IgD-negative memory B cell (primary cell): ENCODE results near the gene RAF1. TPM values are rescaled to one million over a fixed set of nuclear protein-coding genes. Genes with fewer than 3 reads are reported as not detected.

Experiments
- H3K27ac Mint-ChIP-seq, 3 donors: one replicate each; pipeline ENCODE4 v1.8.0; 2020 to 2022; ENCODE audit warnings: mild to moderate bottlenecking in 3 of 3, mixed read lengths in 3 of 3, moderate library complexity in 1 of 3
- H3K27me3 Mint-ChIP-seq: one replicate; pipeline ENCODE4 v1.8.0; 2021; ENCODE audit warnings: mixed read lengths
- H3K36me3 Mint-ChIP-seq: one replicate; pipeline ENCODE4 v1.8.0; 2020; ENCODE audit warnings: mild to moderate bottlenecking, mixed read lengths
- H3K4me1 Mint-ChIP-seq, 3 donors: one replicate each; pipeline ENCODE4 v1.8.0; 2020 to 2022; ENCODE audit warnings: mixed read lengths in 3 of 3, mild to moderate bottlenecking in 1 of 3
- H3K4me3 Mint-ChIP-seq, 4 donors: one replicate each; pipeline ENCODE4 v1.8.0; 2020 to 2022; ENCODE audit warnings: mild to moderate bottlenecking in 4 of 4, mixed read lengths in 4 of 4, moderate library complexity in 3 of 4
- H3K9me3 Mint-ChIP-seq, 3 donors: one replicate each; pipeline ENCODE4 v1.8.0; 2020 to 2021; ENCODE audit warnings: mixed read lengths in 3 of 3, mild to moderate bottlenecking in 1 of 3
- polyA plus RNA-seq: library from polyadenylated mRNA; unstranded; fragments of 300-500 nt; fragmentation: Illumina TruSeq; gene quantifications from one replicate; pipeline ENCODE4 v1.2.3, GENCODE V29; 2021

RAF1 gene
- polyA plus RNA-seq, 1 donor from 2014 or later, result 56.0 TPM

- Mint-ChIP-seq H3K4me3 (no peak overlapping the region), H3K4me1 (peaks cover 12 to 18% (median 14%) of the 10 kb centered on the region in 3 donors), H3K9me3 (no peaks in the 10 kb centered on the region), H3K27ac (no peak overlapping the region), H3K36me3 (peaks cover 4% of the 10 kb centered on the region), H3K27me3 (no peaks in the 10 kb centered on the region)
Measured at GRCh38 chr3:12612514-12613226, 51.2 kb downstream of the RAF1 start.

DNA sequence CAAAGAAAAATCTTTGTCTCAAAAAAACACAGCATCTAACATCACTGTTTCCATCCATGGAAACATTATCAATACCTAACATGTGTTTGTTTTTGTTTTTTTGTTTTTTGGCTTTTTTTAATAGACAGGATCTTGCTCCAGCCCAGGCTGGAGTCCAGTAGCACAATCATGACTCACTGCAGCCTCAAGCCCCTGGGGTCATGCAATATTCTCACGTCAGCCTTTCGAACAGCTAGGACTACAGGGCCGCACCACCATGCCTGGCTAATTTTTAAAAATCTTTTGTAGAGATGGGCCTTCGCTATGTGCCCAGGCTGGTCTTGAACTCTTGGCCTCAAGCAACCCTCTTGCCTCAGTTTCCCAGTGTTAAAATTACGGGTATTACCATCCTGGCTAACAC lies 52.8 kb downstream of the RAF1 start:
- Mint-ChIP-seq H3K36me3 (peaks cover 4% of the 10 kb centered on the region), H3K27ac (no peak overlapping the region), H3K4me1 (peaks cover 12 to 16% (median 14%) of the 10 kb centered on the region in 3 donors), H3K4me3 (no peak overlapping the region), H3K27me3 (no peaks in the 10 kb centered on the region), H3K9me3 (no peaks in the 10 kb centered on the region)

DNA sequence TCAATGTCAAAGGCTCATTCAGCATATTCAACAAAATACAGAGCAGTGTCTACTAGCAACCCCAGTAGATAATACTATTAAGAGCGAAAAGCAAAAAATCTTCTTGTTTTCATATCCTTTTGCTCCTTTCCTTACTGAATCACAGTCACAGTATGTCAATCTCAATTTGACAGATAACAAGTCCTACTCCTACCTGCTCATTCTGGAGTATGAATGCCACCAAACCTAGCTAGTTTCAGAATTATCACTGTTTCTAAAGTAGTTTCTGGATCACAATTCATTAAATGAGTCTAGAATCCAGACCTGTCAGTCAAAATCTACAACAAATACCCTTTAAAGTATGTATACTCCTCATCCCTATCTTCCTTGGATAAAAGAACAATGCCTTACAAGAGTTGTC lies 55.5 kb downstream of the RAF1 start:
- Mint-ChIP-seq H3K9me3 (no peaks in the 10 kb centered on the region), H3K27ac (no peak overlapping the region), H3K36me3 (peaks cover 2% of the 10 kb centered on the region), H3K27me3 (no peaks in the 10 kb centered on the region), H3K4me1 (peaks cover 0 to 6% (median 4%) of the 10 kb centered on the region in 3 donors), H3K4me3 (no peak overlapping the region)

DNA sequence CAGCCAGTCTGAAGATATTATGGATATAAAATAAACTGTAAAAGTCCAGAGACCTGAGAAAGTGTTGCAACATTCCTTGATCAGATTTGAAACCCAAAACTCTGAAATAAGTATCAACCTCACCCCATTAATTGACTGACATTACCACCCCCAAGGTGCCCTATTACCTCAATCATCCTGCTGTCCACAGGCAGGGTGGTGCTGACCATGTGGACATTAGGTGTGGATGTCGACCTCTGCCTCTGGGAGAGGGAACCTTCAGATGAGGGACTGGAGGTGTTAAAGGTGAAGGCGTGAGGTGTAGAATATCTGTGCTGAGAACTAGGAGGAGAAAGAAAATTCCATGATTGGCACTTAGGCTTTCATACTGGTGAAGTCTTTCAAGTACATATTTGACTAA lies 59.9 kb downstream of the RAF1 start:
- Mint-ChIP-seq H3K27me3 (no peaks in the 10 kb centered on the region), H3K27ac (no peak overlapping the region), H3K4me3 (no peak overlapping the region), H3K36me3 (no peaks in the 10 kb centered on the region), H3K4me1 (peaks cover 0 to 2% (median 0%) of the 10 kb centered on the region in 3 donors), H3K9me3 (no peaks in the 10 kb centered on the region)

DNA sequence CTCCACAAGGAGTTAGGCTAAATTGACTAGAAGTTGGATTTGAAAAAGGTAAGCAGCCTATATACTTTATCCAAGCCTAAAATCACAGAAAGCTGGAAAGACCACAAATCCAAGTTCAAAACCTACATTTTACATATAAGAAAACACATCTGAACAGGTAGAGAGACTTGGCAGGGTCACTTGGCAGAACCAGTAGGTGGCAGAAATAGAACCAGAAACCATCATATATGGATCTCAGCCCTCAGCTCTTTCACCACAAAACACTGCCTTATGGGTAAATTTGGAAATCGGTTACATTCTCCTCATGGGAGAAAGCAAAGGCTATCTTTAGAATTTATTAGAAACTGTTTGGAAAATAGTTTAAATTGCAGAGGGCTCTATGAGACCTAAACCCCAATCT lies 62.8 kb downstream of the RAF1 start:
- no peak overlapping the region for H3K4me3 Mint-ChIP-seq
- H3K27me3 Mint-ChIP-seq, result no peaks in the 10 kb centered on the region
- H3K9me3 Mint-ChIP-seq, result no peaks in the 10 kb centered on the region
- peaks cover 0 to 2% (median 0%) of the 10 kb centered on the region in 3 donors for H3K4me1 Mint-ChIP-seq
- no peak overlapping the region for H3K27ac Mint-ChIP-seq
- H3K36me3 Mint-ChIP-seq, result peaks cover 2% of the 10 kb centered on the region

- Mint-ChIP-seq H3K4me1 (peaks cover 0 to 2% (median 0%) of the 10 kb centered on the region in 3 donors), H3K27ac (no peak overlapping the region), H3K9me3 (no peaks in the 10 kb centered on the region), H3K4me3 (no peak overlapping the region), H3K36me3 (peaks cover 2% of the 10 kb centered on the region), H3K27me3 (no peaks in the 10 kb centered on the region)
Measured at GRCh38 chr3:12598890-12599289, 65.0 kb downstream of the RAF1 start.

DNA sequence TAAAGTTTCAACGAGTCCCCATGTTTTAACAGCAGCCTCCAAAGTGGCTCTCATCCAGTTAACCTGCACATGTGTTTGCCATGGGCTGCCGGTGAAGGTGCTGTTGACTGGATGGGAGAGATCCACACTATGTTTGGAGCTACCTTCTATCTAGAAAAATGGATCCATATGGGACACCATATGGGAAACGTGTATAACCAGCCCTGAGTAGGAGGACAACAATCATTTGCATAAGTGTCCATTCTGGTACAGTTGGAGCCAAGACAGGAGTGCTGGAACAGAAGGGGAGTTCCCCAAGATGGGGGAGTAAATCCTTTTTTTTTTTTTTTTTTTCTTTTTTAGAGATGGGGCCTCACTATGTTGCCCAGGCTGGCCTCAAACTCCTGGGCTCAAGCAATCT lies 70.4 kb downstream of the RAF1 start:
- Mint-ChIP-seq H3K27ac (no peak overlapping the region), H3K9me3 (no peaks in the 10 kb centered on the region), H3K36me3 (peaks cover 1% of the 10 kb centered on the region), H3K4me3 (no peak overlapping the region), H3K4me1 (peaks cover 3 to 13% (median 11%) of the 10 kb centered on the region in 3 donors), H3K27me3 (no peaks in the 10 kb centered on the region)

- H3K9me3 Mint-ChIP-seq, result no peaks in the 10 kb centered on the region
- peaks cover 1% of the 10 kb centered on the region for H3K36me3 Mint-ChIP-seq
- peaks cover 3 to 13% (median 11%) of the 10 kb centered on the region in 3 donors for H3K4me1 Mint-ChIP-seq
- peak overlapping the region in 2 of 3 donors; percentile 34 to 86 for H3K27ac Mint-ChIP-seq
- H3K4me3 Mint-ChIP-seq, result no peak overlapping the region
- no peaks in the 10 kb centered on the region for H3K27me3 Mint-ChIP-seq
Measured at GRCh38 chr3:12591997-12592715, 71.8 kb downstream of the RAF1 start.

DNA sequence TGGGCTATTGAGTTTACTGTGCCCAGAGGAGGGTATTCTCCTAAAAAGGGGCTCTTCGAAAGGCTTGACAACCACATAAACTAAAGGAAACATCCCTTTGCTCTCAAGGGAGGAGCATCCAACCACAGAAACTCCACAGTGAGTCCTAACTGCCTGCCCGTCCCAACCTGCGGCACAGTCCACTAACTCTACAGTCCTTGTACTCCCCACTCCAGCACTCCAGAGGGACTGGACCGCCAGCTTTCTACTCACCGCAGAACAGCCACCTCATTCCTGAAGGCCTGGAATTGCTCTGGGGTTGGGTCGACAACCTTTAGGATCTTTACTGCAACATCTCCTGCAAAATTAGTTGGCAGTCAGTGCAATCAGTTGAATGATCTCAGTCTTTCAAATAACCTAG lies 72.5 kb downstream of the RAF1 start:
- H3K36me3 Mint-ChIP-seq, result peaks cover 1% of the 10 kb centered on the region
- H3K9me3 Mint-ChIP-seq, result no peaks in the 10 kb centered on the region
- H3K4me1 Mint-ChIP-seq, result peaks cover 3 to 13% (median 11%) of the 10 kb centered on the region in 3 donors
- peak overlapping the region in 1 of 4 donors; percentile 3 for H3K4me3 Mint-ChIP-seq
- H3K27ac Mint-ChIP-seq, result peak overlapping the region; percentile 34 to 86 (median 63)
- no peaks in the 10 kb centered on the region for H3K27me3 Mint-ChIP-seq

GRCh38 chr3:12590096-12590495 lies 73.8 kb downstream of the RAF1 start:
- H3K9me3 Mint-ChIP-seq, result no peaks in the 10 kb centered on the region
- H3K4me1 Mint-ChIP-seq, result peaks cover 4 to 13% (median 11%) of the 10 kb centered on the region in 3 donors
- H3K36me3 Mint-ChIP-seq, result peaks cover 1% of the 10 kb centered on the region
- no peaks in the 10 kb centered on the region for H3K27me3 Mint-ChIP-seq
- H3K4me3 Mint-ChIP-seq, result no peak overlapping the region
- peak overlapping the region in 2 of 3 donors; percentile 86 for H3K27ac Mint-ChIP-seq

DNA sequence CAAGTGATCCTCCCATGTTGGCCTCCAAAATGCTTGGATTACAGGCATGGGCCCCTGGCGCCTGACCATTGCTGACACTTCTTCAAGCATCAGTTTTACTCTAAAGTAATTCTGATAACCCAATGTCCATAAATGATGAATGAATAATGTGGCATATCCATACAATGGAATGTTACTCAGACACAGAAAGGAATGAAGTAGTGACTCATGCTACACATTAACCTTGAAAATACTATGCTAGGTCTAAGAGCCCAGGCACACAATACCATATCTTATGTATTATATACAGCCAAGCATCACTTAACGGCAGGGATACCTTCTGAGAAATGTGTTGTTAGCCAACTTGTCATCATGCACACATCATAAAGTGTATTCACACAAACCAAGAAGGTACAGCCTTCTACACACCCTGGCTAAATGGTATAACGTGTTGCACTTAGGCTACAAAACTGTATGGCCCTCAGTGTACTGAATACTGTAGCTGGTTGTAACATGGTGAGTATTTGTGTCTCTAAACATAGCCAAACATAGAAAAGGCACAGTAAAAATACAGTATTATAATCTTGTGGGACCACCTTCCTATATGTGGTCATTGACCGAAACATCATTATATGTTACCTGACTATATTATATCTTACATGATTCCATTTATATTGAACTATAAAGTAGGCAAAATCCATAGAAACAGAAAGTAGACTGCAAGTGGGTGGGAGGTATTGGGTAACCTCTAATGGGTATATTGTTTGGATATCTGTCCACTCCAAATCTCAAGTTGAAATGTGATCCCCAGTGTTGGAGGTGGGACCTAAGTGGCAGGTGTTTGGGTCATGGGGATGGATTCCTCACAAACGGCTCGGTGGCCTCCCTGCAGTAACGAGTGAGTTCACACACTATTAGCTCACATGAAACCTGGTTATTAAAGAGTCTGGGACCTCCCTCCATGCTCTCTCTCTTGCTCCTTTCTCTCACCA lies 75.6 kb downstream of the RAF1 start:
- peak overlapping the region in 2 of 3 donors; percentile 44 to 52 for H3K27ac Mint-ChIP-seq
- H3K36me3 Mint-ChIP-seq, result peaks cover 1% of the 10 kb centered on the region
- peaks cover 4 to 13% (median 11%) of the 10 kb centered on the region in 3 donors for H3K4me1 Mint-ChIP-seq
- H3K27me3 Mint-ChIP-seq, result no peaks in the 10 kb centered on the region
- no peak overlapping the region for H3K4me3 Mint-ChIP-seq
- H3K9me3 Mint-ChIP-seq, result no peaks in the 10 kb centered on the region

GRCh38 chr3:12586403-12586802 lies 77.5 kb downstream of the RAF1 start:
- H3K36me3 Mint-ChIP-seq, result peaks cover 1% of the 10 kb centered on the region
- H3K27ac Mint-ChIP-seq, result peak overlapping the region in 1 of 3 donors; percentile 31
- H3K4me1 Mint-ChIP-seq, result peaks cover 4 to 10% (median 5%) of the 10 kb centered on the region in 3 donors
- H3K27me3 Mint-ChIP-seq, result no peaks in the 10 kb centered on the region
- H3K9me3 Mint-ChIP-seq, result no peaks in the 10 kb centered on the region
- H3K4me3 Mint-ChIP-seq, result no peak overlapping the region

- Mint-ChIP-seq H3K4me3 (no peak overlapping the region), H3K27me3 (no peaks in the 10 kb centered on the region), H3K27ac (peak overlapping the region; percentile 27 to 39 (median 31)), H3K4me1 (peaks cover 4 to 10% (median 5%) of the 10 kb centered on the region in 3 donors), H3K36me3 (peaks cover 1% of the 10 kb centered on the region), H3K9me3 (no peaks in the 10 kb centered on the region)
Measured at GRCh38 chr3:12585970-12586369, 77.9 kb downstream of the RAF1 start.

DNA sequence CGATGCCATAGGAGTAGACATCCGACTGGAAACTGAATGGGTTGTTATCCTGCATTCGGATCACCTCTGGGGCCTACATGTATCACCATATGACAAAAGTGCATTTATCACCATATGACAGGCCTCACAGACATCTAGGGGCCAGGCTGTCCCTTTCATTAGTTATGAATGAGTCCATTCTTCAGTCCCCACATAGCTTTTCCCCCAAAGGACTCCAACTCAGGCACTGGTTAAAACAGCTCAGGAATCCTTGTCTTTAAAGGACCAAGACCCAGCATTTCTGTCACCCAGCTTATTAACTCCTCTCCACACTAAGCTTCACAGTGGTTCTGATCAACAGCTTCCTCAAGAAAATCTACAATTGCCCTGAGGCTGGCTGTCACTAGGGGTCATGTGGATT lies 78.7 kb downstream of the RAF1 start:
- Mint-ChIP-seq H3K9me3 (no peaks in the 10 kb centered on the region), H3K27me3 (no peaks in the 10 kb centered on the region), H3K27ac (peak overlapping the region in 1 of 3 donors; percentile 39), H3K36me3 (peaks cover 1% of the 10 kb centered on the region), H3K4me1 (peaks cover 0 to 4% (median 4%) of the 10 kb centered on the region in 3 donors), H3K4me3 (no peak overlapping the region)

DNA sequence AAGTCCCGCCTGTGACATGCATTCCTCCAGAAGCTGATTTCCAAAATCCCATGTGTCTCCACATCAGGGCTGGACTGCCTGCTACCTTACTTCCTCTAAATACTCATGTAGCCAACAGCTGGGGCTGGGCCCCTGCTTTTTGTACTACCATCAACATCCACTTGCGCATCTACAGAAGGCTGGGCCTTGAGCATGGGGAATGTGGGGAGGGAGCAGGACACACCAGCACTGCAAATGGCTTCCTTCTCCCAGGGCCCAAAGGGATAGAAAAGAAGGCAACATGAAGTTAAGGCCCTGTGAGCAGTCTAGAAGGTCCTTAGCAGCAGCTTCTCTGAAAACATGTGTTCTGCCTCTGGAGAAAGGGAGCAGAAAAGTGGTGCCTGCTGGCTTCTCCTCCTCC lies 79.8 kb downstream of the RAF1 start:
- Mint-ChIP-seq H3K27ac (no peak overlapping the region), H3K27me3 (no peaks in the 10 kb centered on the region), H3K36me3 (peaks cover 1% of the 10 kb centered on the region), H3K4me1 (peaks cover 1 to 4% (median 3%) of the 10 kb centered on the region in 3 donors), H3K4me3 (no peak overlapping the region), H3K9me3 (no peaks in the 10 kb centered on the region)
